Breast epithelium (tissue), 3 donors: Measurements from ENCODE around the gene C1QTNF8.
"Not testable (repeated sequence)": the region's sequence is repeated elsewhere in the genome, so short reads cannot be mapped to it uniquely, and the experiment has no call there.

ENCODE experiments used
- POLR2A ChIP-seq: fragments of 450-650 bp; IDR thresholded peaks from one replicate; pipeline ENCODE4 v1.6.1; 2016; ENCODE audit warnings: antibody characterized with exemption, mild to moderate bottlenecking, moderate library complexity
- POLR2AphosphoS5 ChIP-seq, 3 donors: sonication (generic); formaldehyde crosslinking; IDR thresholded peaks; one replicate each; pipeline ENCODE4 v1.6.1; 2017; ENCODE audit warnings: antibody characterized with exemption in 3 of 3
- TF ChIP-seq, protein P1 (sequence below), 3 donors: fragments of 450-650 bp; IDR thresholded peaks; one replicate each; pipeline ENCODE4 v1.5.1; 2016 to 2017; ENCODE audit warnings: antibody characterized with exemption in 3 of 3, mild to moderate bottlenecking in 3 of 3, moderate library complexity in 3 of 3

DNA sequence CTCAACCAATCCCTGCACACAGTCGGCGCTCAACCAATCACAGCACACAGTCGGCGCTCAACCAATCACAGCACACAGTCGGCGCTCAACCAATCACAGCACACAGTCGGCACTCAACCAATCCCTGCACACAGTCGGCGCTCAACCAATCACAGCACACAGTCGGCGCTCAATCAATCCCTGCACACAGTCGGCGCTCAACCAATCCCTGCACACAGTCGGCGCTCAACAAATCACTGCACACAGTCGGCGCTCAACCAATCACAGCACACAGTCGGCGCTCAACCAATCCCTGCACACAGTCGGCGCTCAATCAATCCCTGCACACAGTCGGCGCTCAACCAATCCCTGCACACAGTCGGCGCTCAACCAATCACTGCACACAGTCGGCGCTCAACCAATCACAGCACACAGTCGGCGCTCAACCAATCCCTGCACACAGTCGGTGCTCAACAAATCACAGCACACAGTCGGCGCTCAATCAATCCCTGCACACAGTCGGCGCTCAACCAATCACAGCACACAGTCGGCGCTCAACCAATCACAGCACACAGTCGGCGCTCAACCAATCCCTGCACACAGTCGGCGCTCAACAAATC lies 3.3 kb downstream of the C1QTNF8 start:
- TF ChIP-seq, protein P1, sequence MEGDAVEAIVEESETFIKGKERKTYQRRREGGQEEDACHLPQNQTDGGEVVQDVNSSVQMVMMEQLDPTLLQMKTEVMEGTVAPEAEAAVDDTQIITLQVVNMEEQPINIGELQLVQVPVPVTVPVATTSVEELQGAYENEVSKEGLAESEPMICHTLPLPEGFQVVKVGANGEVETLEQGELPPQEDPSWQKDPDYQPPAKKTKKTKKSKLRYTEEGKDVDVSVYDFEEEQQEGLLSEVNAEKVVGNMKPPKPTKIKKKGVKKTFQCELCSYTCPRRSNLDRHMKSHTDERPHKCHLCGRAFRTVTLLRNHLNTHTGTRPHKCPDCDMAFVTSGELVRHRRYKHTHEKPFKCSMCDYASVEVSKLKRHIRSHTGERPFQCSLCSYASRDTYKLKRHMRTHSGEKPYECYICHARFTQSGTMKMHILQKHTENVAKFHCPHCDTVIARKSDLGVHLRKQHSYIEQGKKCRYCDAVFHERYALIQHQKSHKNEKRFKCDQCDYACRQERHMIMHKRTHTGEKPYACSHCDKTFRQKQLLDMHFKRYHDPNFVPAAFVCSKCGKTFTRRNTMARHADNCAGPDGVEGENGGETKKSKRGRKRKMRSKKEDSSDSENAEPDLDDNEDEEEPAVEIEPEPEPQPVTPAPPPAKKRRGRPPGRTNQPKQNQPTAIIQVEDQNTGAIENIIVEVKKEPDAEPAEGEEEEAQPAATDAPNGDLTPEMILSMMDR (IDR thresholded peaks at IDR 0.05), result not testable (repeated sequence)
- not testable (repeated sequence) for TF ChIP-seq POLR2A; POLR2AphosphoS5 (IDR thresholded peaks at IDR 0.05)
